Measurements from ENCODE around the gene GLB1L2. TPM values are rescaled to one million over a fixed set of nuclear protein-coding genes. Genes with fewer than 3 reads are reported as not detected.

GLB1L2 gene
- total and polyA plus RNA-seq, 7 donors = 4.2 to 108 (median 30.8) TPM

DNA sequence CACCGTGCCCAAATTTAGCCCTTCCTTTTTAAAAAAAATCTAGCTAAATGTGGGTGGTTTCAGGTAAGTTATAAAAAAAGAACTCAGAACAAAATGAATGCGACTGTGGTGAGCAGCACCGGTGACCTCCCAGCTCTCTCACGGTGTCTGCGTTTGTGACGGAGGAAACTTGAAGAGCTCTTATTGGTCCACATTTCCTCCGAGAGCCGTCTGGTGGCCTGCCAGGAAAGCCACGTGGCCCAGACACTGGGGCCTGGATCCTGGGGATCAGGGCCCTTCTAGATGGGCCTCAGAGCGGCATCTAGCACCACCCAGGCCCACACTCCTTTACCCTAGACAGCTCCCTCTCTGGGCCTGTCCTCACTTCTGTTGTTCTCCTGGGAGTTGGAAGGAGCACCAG, 40.7 kb downstream of the GLB1L2 start:
- Histone ChIP-seq H3K4me1 (no peaks in the 10 kb centered on the region), H3K27ac (no peak overlapping the region), H3K4me3 (no peak overlapping the region), H3K36me3 (peaks cover 0 to 73% (median 14%) of the 10 kb centered on the region in 4 donors), H3K27me3 (no peaks in the 10 kb centered on the region), H3K9me3 (no peaks in the 10 kb centered on the region)
- intact Hi-C loops (cut with DNase I) = no loop called here
- 87 to 89% methylated on average over 10 of the region's 10 CpGs for WGBS, 2 donors
- TF ChIP-seq EP300 (IDR thresholded peaks at IDR 0.05) (no peak), POLR2A (IDR thresholded peaks at IDR 0.05) (no peak), POLR2AphosphoS5 (IDR thresholded peaks at IDR 0.05) (no peak)
- TF ChIP-seq, protein P1, sequence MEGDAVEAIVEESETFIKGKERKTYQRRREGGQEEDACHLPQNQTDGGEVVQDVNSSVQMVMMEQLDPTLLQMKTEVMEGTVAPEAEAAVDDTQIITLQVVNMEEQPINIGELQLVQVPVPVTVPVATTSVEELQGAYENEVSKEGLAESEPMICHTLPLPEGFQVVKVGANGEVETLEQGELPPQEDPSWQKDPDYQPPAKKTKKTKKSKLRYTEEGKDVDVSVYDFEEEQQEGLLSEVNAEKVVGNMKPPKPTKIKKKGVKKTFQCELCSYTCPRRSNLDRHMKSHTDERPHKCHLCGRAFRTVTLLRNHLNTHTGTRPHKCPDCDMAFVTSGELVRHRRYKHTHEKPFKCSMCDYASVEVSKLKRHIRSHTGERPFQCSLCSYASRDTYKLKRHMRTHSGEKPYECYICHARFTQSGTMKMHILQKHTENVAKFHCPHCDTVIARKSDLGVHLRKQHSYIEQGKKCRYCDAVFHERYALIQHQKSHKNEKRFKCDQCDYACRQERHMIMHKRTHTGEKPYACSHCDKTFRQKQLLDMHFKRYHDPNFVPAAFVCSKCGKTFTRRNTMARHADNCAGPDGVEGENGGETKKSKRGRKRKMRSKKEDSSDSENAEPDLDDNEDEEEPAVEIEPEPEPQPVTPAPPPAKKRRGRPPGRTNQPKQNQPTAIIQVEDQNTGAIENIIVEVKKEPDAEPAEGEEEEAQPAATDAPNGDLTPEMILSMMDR (IDR thresholded peaks at IDR 0.05) = no peak
- peak; percentile 56 for DNase-seq

DNA sequence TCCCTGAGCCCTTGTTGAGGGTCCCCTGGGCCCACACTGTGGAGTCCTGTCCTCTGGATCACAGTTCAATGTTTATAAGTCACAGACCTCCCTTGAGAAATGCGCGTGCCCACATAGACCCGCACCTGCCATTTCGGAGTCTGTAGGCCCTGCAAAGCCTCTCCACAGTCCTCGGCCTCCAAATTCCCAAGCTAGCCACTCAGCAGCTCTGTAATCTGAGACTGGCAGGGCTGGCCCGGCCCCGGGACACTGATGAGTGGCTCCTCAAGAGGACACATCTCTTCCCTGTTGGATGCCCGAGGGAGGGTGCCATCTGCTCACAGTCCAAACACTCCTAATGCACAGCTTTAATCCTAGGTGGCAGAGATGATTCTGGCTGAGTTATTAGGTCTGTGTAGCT, 41.2 kb downstream of the GLB1L2 start:
- intact Hi-C loops (cut with DNase I) = no loop called here
- Histone ChIP-seq H3K4me1 (no peaks in the 10 kb centered on the region), H3K36me3 (peaks cover 0 to 69% (median 14%) of the 10 kb centered on the region in 4 donors), H3K4me3 (no peak overlapping the region), H3K27ac (no peak overlapping the region), H3K9me3 (no peaks in the 10 kb centered on the region), H3K27me3 (no peaks in the 10 kb centered on the region)
- WGBS, 2 donors = 87 to 91% methylated on average over 8 of the region's 8 CpGs
- TF ChIP-seq, protein P1 (IDR thresholded peaks at IDR 0.05) = no peak
- peak; percentile 36 for DNase-seq

DNA sequence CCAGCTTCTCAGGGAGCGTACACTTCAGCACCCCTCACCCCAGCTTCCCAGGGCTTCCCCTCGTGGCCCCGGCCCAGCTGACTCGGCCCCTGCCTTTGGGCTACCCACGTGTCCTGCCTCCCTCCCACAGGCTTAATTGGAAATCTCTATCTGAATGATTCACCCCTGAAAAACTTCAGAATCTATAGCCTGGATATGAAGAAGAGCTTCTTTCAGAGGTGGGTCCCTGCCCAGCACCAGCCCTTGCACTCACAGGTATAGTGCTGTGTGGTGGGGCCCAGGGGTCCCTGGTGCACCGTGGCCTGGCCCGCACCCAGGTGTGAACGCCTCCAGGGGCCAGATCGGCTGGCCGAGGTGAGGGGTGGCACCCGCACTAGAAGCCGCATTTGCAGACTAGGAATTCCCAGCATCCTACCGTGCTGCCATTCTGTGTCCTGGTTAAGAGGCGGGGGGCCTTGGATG, 41.8 kb downstream of the GLB1L2 start:
- Histone ChIP-seq H3K36me3 (peaks cover 0 to 63% (median 14%) of the 10 kb centered on the region in 4 donors), H3K4me1 (no peaks in the 10 kb centered on the region), H3K9me3 (no peaks in the 10 kb centered on the region), H3K27me3 (no peaks in the 10 kb centered on the region), H3K4me3 (no peak overlapping the region), H3K27ac (no peak overlapping the region)
- DNase-seq = peak; percentile 43
- 89 to 91% methylated on average over 14 of the region's 14 CpGs for WGBS, 2 donors
- TF ChIP-seq POLR2A (IDR thresholded peaks at IDR 0.05) = no peak
- no peak for TF ChIP-seq EP300 (IDR thresholded peaks at IDR 0.05)
- TF ChIP-seq, protein P1 (IDR thresholded peaks at IDR 0.05) = no peak
- TF ChIP-seq POLR2AphosphoS5 (IDR thresholded peaks at IDR 0.05) = no peak
- intact Hi-C loops (cut with DNase I) = no loop called here

DNA sequence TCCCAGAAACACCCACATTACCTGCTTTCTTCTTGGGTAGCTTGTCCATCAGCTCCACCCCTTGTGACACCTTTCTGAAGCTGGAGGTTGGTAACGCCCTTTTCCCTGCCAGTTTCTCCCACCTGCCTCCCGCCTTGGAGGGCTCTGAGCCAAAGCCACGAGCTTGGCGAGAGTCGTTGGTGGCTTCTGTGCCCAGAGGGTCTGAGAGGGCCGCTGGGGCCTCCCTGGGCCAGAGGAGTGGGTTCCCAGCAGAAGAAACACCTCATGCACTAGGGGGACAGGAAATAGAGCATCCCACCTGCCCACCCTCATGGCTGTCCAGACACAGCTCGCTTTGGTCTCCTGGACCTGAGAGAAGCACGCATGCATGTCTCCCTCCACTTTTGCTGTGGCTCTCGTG, 42.4 kb downstream of the GLB1L2 start:
- TF ChIP-seq, protein P1 (IDR thresholded peaks at IDR 0.05) = no peak
- TF ChIP-seq EP300 (IDR thresholded peaks at IDR 0.05) = no peak
- TF ChIP-seq POLR2AphosphoS5 (IDR thresholded peaks at IDR 0.05) = no peak
- no peak for TF ChIP-seq POLR2A (IDR thresholded peaks at IDR 0.05)
- WGBS, 2 donors = 84 to 85% methylated on average over 9 of the region's 9 CpGs
- no peaks in the 10 kb centered on the region for H3K27me3 ChIP-seq
- intact Hi-C loops (cut with DNase I) = no loop called here
- no peaks in the 10 kb centered on the region for H3K4me1 ChIP-seq
- H3K9me3 ChIP-seq = no peaks in the 10 kb centered on the region
- H3K4me3 ChIP-seq = no peak overlapping the region
- H3K27ac ChIP-seq = no peak overlapping the region
- H3K36me3 ChIP-seq = peaks cover 0 to 57% (median 12%) of the 10 kb centered on the region in 4 donors
- DNase-seq = peak; percentile 60

DNA sequence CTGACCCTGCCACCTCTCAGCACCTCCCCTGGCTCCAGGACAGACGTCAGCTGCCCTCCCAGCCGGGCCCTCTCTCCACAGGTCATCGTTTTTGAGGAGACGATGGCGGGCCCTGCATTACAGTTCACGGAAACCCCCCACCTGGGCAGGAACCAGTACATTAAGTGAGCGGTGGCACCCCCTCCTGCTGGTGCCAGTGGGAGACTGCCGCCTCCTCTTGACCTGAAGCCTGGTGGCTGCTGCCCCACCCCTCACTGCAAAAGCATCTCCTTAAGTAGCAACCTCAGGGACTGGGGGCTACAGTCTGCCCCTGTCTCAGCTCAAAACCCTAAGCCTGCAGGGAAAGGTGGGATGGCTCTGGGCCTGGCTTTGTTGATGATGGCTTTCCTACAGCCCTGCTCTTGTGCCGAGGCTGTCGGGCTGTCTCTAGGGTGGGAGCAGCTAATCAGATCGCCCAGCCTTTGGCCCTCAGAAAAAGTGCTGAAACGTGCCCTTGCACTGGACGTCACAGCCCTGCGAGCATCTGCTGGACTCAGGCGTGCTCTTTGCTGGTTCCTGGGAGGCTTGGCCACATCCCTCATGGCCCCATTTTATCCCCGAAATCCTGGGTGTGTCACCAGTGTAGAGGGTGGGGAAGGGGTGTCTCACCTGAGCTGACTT, 43.2 kb downstream of the GLB1L2 start:
- Histone ChIP-seq H3K36me3 (peaks cover 0 to 49% (median 7%) of the 10 kb centered on the region in 4 donors), H3K27me3 (no peaks in the 10 kb centered on the region), H3K9me3 (no peaks in the 10 kb centered on the region), H3K4me3 (no peak overlapping the region), H3K4me1 (no peaks in the 10 kb centered on the region), H3K27ac (no peak overlapping the region)
- WGBS, 2 donors = 89 to 92% methylated on average over 16 of the region's 16 CpGs
- TF ChIP-seq, protein P1 (IDR thresholded peaks at IDR 0.05) = no peak
- TF ChIP-seq POLR2A (IDR thresholded peaks at IDR 0.05) = no peak
- no peak for TF ChIP-seq EP300 (IDR thresholded peaks at IDR 0.05)
- no peak for TF ChIP-seq POLR2AphosphoS5 (IDR thresholded peaks at IDR 0.05)
- intact Hi-C loops (cut with DNase I) = no loop called here
- peak; percentile 54 for DNase-seq

All from sigmoid colon (tissue), 7 donors.